GM23248 (cell line): ENCODE data around the gene KLHL30. TPM values are rescaled to one million over a fixed set of nuclear protein-coding genes. Genes with fewer than 3 reads are reported as not detected.
A peak's percentile ranks its signal among the peaks of the same experiment; 100 is the strongest.

Source experiments
- DNase-seq: peaks from one replicate; pipeline ENCODE4 v3.0.0-alpha.2; 2015
- H2AFZ ChIP-seq: fragments of 200-600 bp; sonication (generic); 2 replicates; pipeline ENCODE4 v1.6.1; 2016; ENCODE audit warnings: antibody characterized with exemption
- H3F3A ChIP-seq: fragments of 200-600 bp; sonication (generic); 2 replicates; pipeline ENCODE4 v1.6.1; 2016; ENCODE audit warnings: mild to moderate bottlenecking, antibody characterized with exemption, mixed run types; ENCODE audit not compliant: insufficient read depth
- H3K27ac ChIP-seq: fragments of 200-600 bp; sonication (generic); 2 replicates; pipeline ENCODE4 v1.5.1; 2016; ENCODE audit warnings: mild to moderate bottlenecking
- H3K27me3 ChIP-seq: fragments of 200-600 bp; sonication (generic); replicated peaks from 2 replicates; pipeline ENCODE4 v1.6.1; 2016; ENCODE audit warnings: mild to moderate bottlenecking; ENCODE audit not compliant: insufficient read depth
- H3K36me3 ChIP-seq: fragments of 200-600 bp; sonication (generic); 2 replicates; pipeline ENCODE4 v1.6.1; 2016; ENCODE audit warnings: low read depth, mild to moderate bottlenecking
- H3K4me1 ChIP-seq: fragments of 200-600 bp; sonication (generic); 2 replicates; pipeline ENCODE4 v1.6.1; 2016; ENCODE audit warnings: mild to moderate bottlenecking; ENCODE audit not compliant: insufficient read depth
- H3K4me2 ChIP-seq: fragments of 200-600 bp; sonication (generic); one replicate; pipeline ENCODE4 v1.6.1; 2016; ENCODE audit warnings: mild to moderate bottlenecking; ENCODE audit not compliant: unreplicated experiment
- H3K4me3 ChIP-seq: fragments of 200-600 bp; sonication (generic); 2 replicates; pipeline ENCODE4 v1.5.1; 2016; ENCODE audit warnings: mild to moderate bottlenecking
- H3K79me2 ChIP-seq: fragments of 200-600 bp; sonication (generic); 2 replicates; pipeline ENCODE4 v1.6.1; 2016; ENCODE audit warnings: mild to moderate bottlenecking; ENCODE audit not compliant: insufficient read depth
- H3K9ac ChIP-seq: fragments of 200-600 bp; sonication (generic); 2 replicates; pipeline ENCODE4 v1.6.1; 2016; ENCODE audit warnings: mild to moderate bottlenecking
- H3K9me2 ChIP-seq: fragments of 200-600 bp; sonication (generic); 2 replicates; pipeline ENCODE4 v1.6.1; 2016; ENCODE audit warnings: mixed run types, mild to moderate bottlenecking, moderate library complexity; ENCODE audit not compliant: insufficient read depth
- H3K9me3 ChIP-seq: fragments of 200-600 bp; sonication (generic); one replicate; pipeline ENCODE4 v1.6.1; 2017; ENCODE audit warnings: low read depth
- H4K20me1 ChIP-seq: fragments of 200-600 bp; sonication (generic); 2 replicates; pipeline ENCODE4 v1.6.0; 2016; ENCODE audit not compliant: insufficient read depth
- EZH2 ChIP-seq: fragments of 200-600 bp; sonication (generic); IDR thresholded peaks from 2 replicates; pipeline ENCODE4 v1.6.1; 2018; ENCODE audit warnings: antibody characterized with exemption, mild to moderate bottlenecking; ENCODE audit not compliant: insufficient read depth, poor library complexity, severe bottlenecking
- EZH2phosphoT487 ChIP-seq: fragments of 200-600 bp; sonication (generic); IDR thresholded peaks from 2 replicates; pipeline ENCODE4 v1.6.1; 2018; ENCODE audit warnings: antibody characterized with exemption, moderate library complexity, mild to moderate bottlenecking, low read depth; ENCODE audit not compliant: insufficient read depth
- WGBS, 2 experiments: methylation state at CpG; one replicate each; pipeline ENCODE4 v1.1.6; 2015 to 2017; ENCODE audit warnings: low lambda C conversion rate in 2 of 2, low coverage in 1 of 2; ENCODE audit errors: missing lambda C conversion rate in 2 of 2; 5-methylcytosine and 5-hydroxymethylcytosine counted together
- in situ Hi-C: fragments of 300-500 bp; cut with MboI; formaldehyde crosslinking; loops from 2 replicates; pipeline ENCODE4 v1.15.0; 2020
- polyA plus RNA-seq: library from polyadenylated mRNA; unstranded; fragments of >200 nt; fragmentation: Nextera tagmentation; extraction: Ambion mirVana; gene quantifications from 2 replicates; pipeline ENCODE4 v1.2.1, GENCODE V29; 2016
- total RNA-seq: library from RNA; depleted of rRNA; stranded (reverse); fragments of >200 nt; shearing (Covaris generic); gene quantifications from 2 replicates; pipeline ENCODE4 v1.2.3, GENCODE V29; 2014

Gene KLHL30
- total and polyA plus RNA-seq, 2 experiments from 2014 or later: 0.05 to 0.11 TPM

GRCh38 chr2:238162251-238162845, 23.9 kb downstream of the KLHL30 start:
- Histone ChIP-seq H3K27me3 (no peaks in the 10 kb centered on the region), H3K4me1 (no peaks in the 10 kb centered on the region), H3K4me2 (no peak overlapping the region), H4K20me1 (no peaks in the 10 kb centered on the region), H3F3A (no peaks in the 10 kb centered on the region), H3K79me2 (no peaks in the 10 kb centered on the region), H3K27ac (no peak overlapping the region), H3K9ac (no peak overlapping the region), H3K9me3 (no peaks in the 10 kb centered on the region), H3K4me3 (no peak overlapping the region), H2AFZ (no peak overlapping the region), H3K9me2 (no peaks in the 10 kb centered on the region), H3K36me3 (no peaks in the 10 kb centered on the region)
- no peak for TF ChIP-seq EZH2
- no peak for TF ChIP-seq EZH2phosphoT487
- WGBS, 2 experiments: 77 to 88% methylated on average over 8 to 14 of the region's 14 CpGs
- no peak for DNase-seq
- in situ Hi-C loops: no loop called here

DNA sequence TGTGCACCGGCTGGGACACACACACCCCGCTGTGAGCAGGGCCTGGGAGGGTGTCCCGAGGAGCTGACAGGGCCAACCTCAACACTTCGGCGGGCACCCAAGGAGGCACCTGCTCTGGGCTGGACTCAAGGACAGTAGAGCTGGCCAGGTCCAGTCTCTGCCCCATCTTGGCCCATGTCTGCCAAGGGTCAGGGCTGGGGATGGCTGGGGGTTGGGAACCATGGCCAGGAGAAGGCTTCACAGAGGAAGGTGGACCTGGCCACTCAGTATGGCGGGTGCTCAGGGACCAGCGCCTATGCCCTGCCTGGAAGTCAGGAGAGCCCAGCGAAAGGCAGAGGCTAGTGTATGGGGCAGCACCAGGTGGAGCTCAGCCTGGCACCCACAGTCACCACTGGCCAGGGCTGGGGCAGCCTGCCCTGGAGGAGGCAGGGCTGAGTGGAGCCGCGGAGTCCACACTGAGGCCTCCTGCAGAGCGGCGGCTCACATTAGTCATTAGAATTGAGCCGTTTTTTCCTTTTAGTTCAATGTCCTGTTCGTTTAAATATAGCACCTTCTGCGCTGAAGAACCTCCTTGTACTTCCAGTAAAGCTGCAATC, 24.5 kb downstream of the KLHL30 start:
- in situ Hi-C loops: no loop called here
- H3F3A ChIP-seq: no peaks in the 10 kb centered on the region; the same call in 1 of the 2 replicates
- TF ChIP-seq EZH2: no peak
- no peak for TF ChIP-seq EZH2phosphoT487
- H4K20me1 ChIP-seq: no peaks in the 10 kb centered on the region
- 0 out of 2 replicates have a peak overlapping the region, but pooled peaks have one; percentile 1 for H2AFZ ChIP-seq
- 0 out of 2 replicates have a peak, but pooled peaks cover 5% of the 10 kb centered on the region for H3K79me2 ChIP-seq
- peak overlapping the region; percentile 55 for H3K4me2 ChIP-seq
- peak; percentile 63 for DNase-seq
- no peak overlapping the region for H3K27ac ChIP-seq
- 56 to 61% methylated on average over 14 to 15 of the region's 15 CpGs for WGBS, 2 experiments
- no peaks in the 10 kb centered on the region for H3K9me3 ChIP-seq
- peak overlapping the region; percentile 20; the same call in 1 of the 2 replicates for H3K9ac ChIP-seq
- peaks cover 4% of the 10 kb centered on the region; the same call in 1 of the 2 replicates for H3K4me1 ChIP-seq
- H3K4me3 ChIP-seq: peak overlapping the region; percentile 51
- no peaks in the 10 kb centered on the region for H3K27me3 ChIP-seq
- H3K36me3 ChIP-seq: no peaks in the 10 kb centered on the region
- no peaks in the 10 kb centered on the region for H3K9me2 ChIP-seq

- Histone ChIP-seq H2AFZ (peak overlapping the region; percentile 1; the same call in 1 of the 2 replicates), H3K79me2 (peaks cover 10% of the 10 kb centered on the region; the same call in 1 of the 2 replicates), H3K9ac (peak overlapping the region; percentile 20), H3K27ac (no peak overlapping the region), H3K9me2 (no peaks in the 10 kb centered on the region), H3K4me2 (peak overlapping the region; percentile 55), H3K36me3 (peaks cover 1% of the 10 kb centered on the region; the same call in 1 of the 2 replicates), H3K27me3 (no peaks in the 10 kb centered on the region), H3F3A (peaks cover 6% of the 10 kb centered on the region), H3K9me3 (no peaks in the 10 kb centered on the region), H3K4me1 (peaks cover 11% of the 10 kb centered on the region), H4K20me1 (no peaks in the 10 kb centered on the region), H3K4me3 (peak overlapping the region; percentile 51)
- in situ Hi-C loops: no loop called here
- TF ChIP-seq EZH2 (peak; percentile 60), EZH2phosphoT487 (no peak)
- peak; percentile 60 for DNase-seq
- WGBS, 2 experiments: 3 to 4% methylated on average over 46 to 50 of the region's 95 CpGs
These were observed 25.2 kb downstream of the KLHL30 start for GRCh38 chr2:238163481-238164198.

DNA sequence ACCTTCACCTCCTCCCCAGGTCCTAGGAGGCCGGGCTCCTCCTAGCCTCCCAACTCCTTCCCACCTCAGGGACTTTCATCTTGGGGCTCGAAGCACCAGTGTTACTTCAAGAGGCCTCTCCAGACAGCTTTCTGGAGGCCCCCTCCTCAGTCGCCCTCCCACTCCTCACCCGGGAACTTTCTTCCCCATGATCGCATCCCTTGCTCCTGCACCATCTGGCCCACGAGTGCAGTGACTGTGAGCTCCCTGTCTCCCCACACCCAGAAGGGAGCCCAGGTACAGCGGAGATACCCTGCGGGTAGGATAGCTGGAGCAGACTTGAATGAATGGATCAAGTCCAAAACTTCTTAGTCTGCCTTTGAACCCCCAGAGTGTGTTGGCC, 26.4 kb downstream of the KLHL30 start:
- Histone ChIP-seq H3K4me1 (peaks cover 23% of the 10 kb centered on the region), H3K4me3 (no peak overlapping the region), H2AFZ (no peak overlapping the region), H3K79me2 (peaks cover 10% of the 10 kb centered on the region; the same call in 1 of the 2 replicates), H3F3A (peaks cover 17% of the 10 kb centered on the region), H3K36me3 (peaks cover 4% of the 10 kb centered on the region; the same call in 1 of the 2 replicates), H3K27me3 (no peaks in the 10 kb centered on the region), H3K9ac (no peak overlapping the region), H3K9me3 (no peaks in the 10 kb centered on the region), H3K27ac (no peak overlapping the region), H4K20me1 (no peaks in the 10 kb centered on the region), H3K4me2 (no peak overlapping the region), H3K9me2 (no peaks in the 10 kb centered on the region)
- in situ Hi-C loops: no loop called here
- DNase-seq: no peak
- TF ChIP-seq EZH2phosphoT487: no peak
- no peak for TF ChIP-seq EZH2
- 92 to 96% methylated on average over 8 of the region's 8 CpGs for WGBS, 2 experiments
